CD4-positive, alpha-beta T cell (primary cell): ENCODE results near the gene NDUFAF3. TPM values are rescaled to one million over a fixed set of nuclear protein-coding genes. Genes with fewer than 3 reads are reported as not detected.

Experiments
- ATAC-seq: fragments of 200-7000 bp; cut with Tn5 transposase; one replicate; pipeline ENCODE4 v1.10.0; 2022; ENCODE audit warnings: mild to moderate bottlenecking; ENCODE audit not compliant: poor library complexity
- CTCF ChIA-PET: fragments of 350-600 bp; sonication (Branson Sonifier 250); formaldehyde crosslinking; loops from one replicate; lab custom pipeline; 2021; ENCODE audit warnings: antibody characterized with exemption, inconsistent platforms; lab: Charles Lee
- POLR2A ChIA-PET: fragments of 350-600 bp; sonication (Branson Sonifier 250); formaldehyde crosslinking; loops from one replicate; lab custom pipeline; 2021; ENCODE audit warnings: antibody characterized with exemption, inconsistent platforms; lab: Charles Lee
- DNase-seq, 14 experiments: peaks; one replicate each; pipeline ENCODE4 v3.0.0-alpha.2; 2013 to 2020; ENCODE audit warnings: mixed read lengths in 2 of 14
- H3K27ac ChIP-seq, 2 donors: one replicate each; pipeline versions ENCODE4 v1.5.1 to v1.7.0; 2013; ENCODE audit warnings: low read length in 2 of 2, low read depth in 1 of 2, mild to moderate bottlenecking in 1 of 2
- H3K27me3 ChIP-seq, 2 experiments: 1 replicate in 1 of 2; 2 replicates in 1 of 2; pipeline versions ENCODE4 v1.6.1 to v1.7.0; 2013; ENCODE audit warnings: low read length in 2 of 2, control low read depth in 1 of 2, mild to moderate bottlenecking in 1 of 2, moderate library complexity in 1 of 2; ENCODE audit not compliant: insufficient read depth in 2 of 2, control insufficient read depth in 1 of 2
- H3K36me3 ChIP-seq: one replicate; pipeline ENCODE4 v1.6.1; 2013; ENCODE audit warnings: low read length, control low read depth; ENCODE audit not compliant: insufficient read depth
- H3K4me1 ChIP-seq: one replicate; pipeline ENCODE4 v1.6.1; 2013; ENCODE audit warnings: low read length, control low read depth; ENCODE audit not compliant: insufficient read depth
- H3K4me3 ChIP-seq: one replicate; pipeline ENCODE4 v1.5.1; 2013; ENCODE audit warnings: mild to moderate bottlenecking, low read length, moderate library complexity
- H3K9me3 ChIP-seq, 2 experiments: 1 replicate in 1 of 2; 2 replicates in 1 of 2; pipeline versions ENCODE4 v1.6.1 to v1.7.0; 2013; ENCODE audit warnings: low read length in 2 of 2, mild to moderate bottlenecking in 2 of 2, control low read depth in 1 of 2, moderate library complexity in 1 of 2; ENCODE audit not compliant: control insufficient read depth in 1 of 2, insufficient read depth in 1 of 2
- H3K27ac Mint-ChIP-seq: one replicate; pipeline ENCODE4 v1.8.0; 2020; ENCODE audit warnings: mixed read lengths
- H3K27me3 Mint-ChIP-seq: one replicate; pipeline ENCODE4 v1.8.0; 2021; ENCODE audit warnings: mixed read lengths
- H3K36me3 Mint-ChIP-seq: one replicate; pipeline ENCODE4 v1.8.0; 2021; ENCODE audit warnings: low read depth, mixed read lengths
- H3K4me1 Mint-ChIP-seq: one replicate; pipeline ENCODE4 v1.8.0; 2021; ENCODE audit warnings: low read depth, mixed read lengths
- H3K4me3 Mint-ChIP-seq: one replicate; pipeline ENCODE4 v1.8.0; 2020; ENCODE audit warnings: mild to moderate bottlenecking, mixed read lengths
- H3K9me3 Mint-ChIP-seq: one replicate; pipeline ENCODE4 v1.8.0; 2020; ENCODE audit warnings: mixed read lengths
- CTCF ChIP-seq: fragments of 200-600 bp; IDR thresholded peaks from one replicate; pipeline ENCODE4 v1.8.0; 2022; ENCODE audit warnings: antibody characterized with exemption, mild to moderate bottlenecking
- intact Hi-C, 2 experiments: fragments of 100-400 bp; cut with DNase I in 1 of 2; cut with micrococcal nuclease in 1 of 2; formaldehyde crosslinking; loops; one replicate each; pipeline versions ENCODE4 v1.15.1 to v1.9.0; 2023 to 2025; cut with DNase I, micrococcal nuclease
- total RNA-seq, 174 experiments: library from RNA in 2 of 174; stranded (reverse) in 2 of 174; gene quantifications; one replicate each; pipeline ENCODE4 v1.2.3 and lab custom pipeline; 2021 to 2026

NDUFAF3 gene
- total RNA-seq, 2 experiments from 2014 or later: 52.7 to 53.2 TPM

- POLR2A ChIA-PET: interaction anchor here (0.8 to 12.0 kb wide), 5 partner anchors 18 to 315 kb away, joined by 3 to 331 read pairs (median 5); partner anchors contain the start of genes QRICH1, USP19, USP4 and WDR6
- H3K9me3 ChIP-seq: no peaks in the 10 kb centered on the region
- Mint-ChIP-seq H3K27ac (peak overlapping the region; percentile 93), H3K4me1 (peaks cover 49% of the 10 kb centered on the region), H3K36me3 (peaks cover 77% of the 10 kb centered on the region), H3K27me3 (no peaks in the 10 kb centered on the region), H3K9me3 (no peaks in the 10 kb centered on the region), H3K4me3 (peak overlapping the region; percentile 20)
- CTCF ChIA-PET: interaction anchor here (5.2 kb wide), 1 partner anchor 17 kb away, joined by 59 read pairs; the partner anchor contains the start of gene WDR6
- H3K27me3 ChIP-seq: no peaks in the 10 kb centered on the region
- peaks cover 60% of the 10 kb centered on the region for H3K4me1 ChIP-seq
- no peak for ATAC-seq
- no peak overlapping the region for H3K27ac ChIP-seq
- DNase-seq: no peak
- intact Hi-C loops: loop anchor here in 1 of 2 experiments (5.0 to 10.0 kb wide), 3 partner anchors 308 to 910 kb away; partner anchors contain the start of genes APEH and IP6K2
- H3K36me3 ChIP-seq: peaks cover 47% of the 10 kb centered on the region
- H3K4me3 ChIP-seq: no peak overlapping the region
- no peak for TF ChIP-seq CTCF
These were observed 3.3 kb downstream of the NDUFAF3 start for GRCh38 chr3:49025005-49025792.

- H3K27ac Mint-ChIP-seq: peak overlapping the region; percentile 93
- H3K4me3 Mint-ChIP-seq: peak overlapping the region; percentile 63
- ATAC-seq (no peak), DNase-seq (no peak)
- Histone ChIP-seq H3K4me3 (no peak overlapping the region), H3K27ac (no peak overlapping the region), H3K9me3 (no peaks in the 10 kb centered on the region), H3K36me3 (peaks cover 55% of the 10 kb centered on the region), H3K4me1 (peaks cover 54% of the 10 kb centered on the region), H3K27me3 (no peaks in the 10 kb centered on the region)
- ChIA-PET POLR2A (interaction anchor here (0.8 to 12.0 kb wide), 4 partner anchors 19 to 314 kb away, joined by 3 to 331 read pairs (median 6); partner anchors contain the start of genes QRICH1, USP4 and WDR6), CTCF (interaction anchor here (1.4 kb wide), 1 partner anchor 38 kb away, joined by 7 read pairs; no protein-coding TSS in a partner anchor)
- no peak for TF ChIP-seq CTCF
- H3K36me3 Mint-ChIP-seq: peaks cover 83% of the 10 kb centered on the region
- intact Hi-C loops: loop anchor here in 1 of 2 experiments (5.0 to 10.0 kb wide), 3 partner anchors 309 to 909 kb away; partner anchors contain the start of genes APEH and IP6K2
- no peaks in the 10 kb centered on the region for H3K9me3 Mint-ChIP-seq
- no peaks in the 10 kb centered on the region for H3K27me3 Mint-ChIP-seq
- H3K4me1 Mint-ChIP-seq: peaks cover 46% of the 10 kb centered on the region
These were observed 4.0 kb downstream of the NDUFAF3 start for GRCh38 chr3:49025793-49026520.

GRCh38 chr3:49026536-49026935 lies 4.6 kb downstream of the NDUFAF3 start:
- ATAC-seq: no peak
- H3K27me3 ChIP-seq: no peaks in the 10 kb centered on the region
- Mint-ChIP-seq H3K27me3 (no peaks in the 10 kb centered on the region), H3K4me1 (peaks cover 41% of the 10 kb centered on the region), H3K4me3 (peak overlapping the region; percentile 63), H3K27ac (peak overlapping the region; percentile 93), H3K36me3 (peaks cover 84% of the 10 kb centered on the region), H3K9me3 (no peaks in the 10 kb centered on the region)
- no peak overlapping the region for H3K27ac ChIP-seq
- intact Hi-C loops: loop anchor here in 1 of 2 experiments (5.0 to 10.0 kb wide), 3 partner anchors 309 to 908 kb away; partner anchors contain the start of genes APEH and IP6K2
- no peak overlapping the region for H3K4me3 ChIP-seq
- ChIA-PET CTCF (interaction anchor here (1.4 kb wide), 1 partner anchor 39 kb away, joined by 7 read pairs; no protein-coding TSS in a partner anchor), POLR2A (interaction anchor here (1.2 to 12.0 kb wide), 2 partner anchors 20 to 67 kb away, joined by 6 to 331 read pairs; partner anchors contain the start of genes QRICH1 and WDR6)
- H3K4me1 ChIP-seq: peaks cover 54% of the 10 kb centered on the region
- TF ChIP-seq CTCF: no peak
- H3K9me3 ChIP-seq: no peaks in the 10 kb centered on the region
- DNase-seq: no peak
- H3K36me3 ChIP-seq: peaks cover 61% of the 10 kb centered on the region
